Left forelimb (tissue), 1 donor: Measurements from ENCODE around the gene EAF1.
"Not testable (repeated sequence)": the region's sequence is repeated elsewhere in the genome, so short reads cannot be mapped to it uniquely, and the experiment has no call there.

Experiments
- DNase-seq: peaks from one replicate; pipeline ENCODE4 v3.0.0-alpha.2; 2018; ENCODE audit warnings: low spot score

EAF1 gene

DNA sequence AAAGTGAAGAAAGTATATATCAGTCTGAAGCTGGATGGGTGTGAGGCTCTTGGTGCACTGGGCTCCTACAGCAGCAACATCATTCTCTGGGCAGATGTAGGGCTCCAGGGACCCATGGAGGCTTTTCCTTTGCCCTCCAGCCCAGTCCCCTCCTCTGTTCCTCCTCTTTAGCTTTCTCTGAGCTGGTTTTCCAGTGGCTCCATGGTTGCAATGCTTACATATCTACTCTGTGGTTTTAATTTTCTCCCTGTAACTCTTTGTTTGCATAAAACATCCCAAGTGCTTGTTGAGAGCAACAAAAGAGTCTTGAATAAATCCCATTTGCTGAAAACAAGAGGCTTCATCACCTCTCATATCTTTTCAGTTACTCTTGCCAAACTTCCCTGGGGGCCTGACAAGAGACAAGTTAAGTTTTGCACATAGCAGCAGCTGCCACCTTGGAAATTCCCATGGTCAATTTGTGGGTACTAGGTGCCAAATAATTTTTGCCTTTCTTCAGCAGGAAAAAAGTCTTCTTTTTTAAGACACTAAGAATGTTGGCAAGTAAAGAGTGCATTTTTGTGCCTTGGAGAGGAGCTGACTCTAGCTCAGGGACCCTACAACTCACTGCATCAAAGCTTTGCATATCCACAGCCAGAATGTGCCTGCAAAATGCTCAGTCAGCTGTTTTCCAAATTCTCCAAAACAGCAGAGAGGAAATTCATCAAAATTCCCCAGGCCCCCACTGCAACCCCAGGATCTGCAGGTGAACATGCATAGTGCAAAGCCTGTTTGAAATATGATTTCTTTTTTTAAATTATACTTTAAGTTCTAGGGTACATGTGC lies 52.2 kb downstream of the EAF1 start:
- DNase-seq: peak; percentile 15

DNA sequence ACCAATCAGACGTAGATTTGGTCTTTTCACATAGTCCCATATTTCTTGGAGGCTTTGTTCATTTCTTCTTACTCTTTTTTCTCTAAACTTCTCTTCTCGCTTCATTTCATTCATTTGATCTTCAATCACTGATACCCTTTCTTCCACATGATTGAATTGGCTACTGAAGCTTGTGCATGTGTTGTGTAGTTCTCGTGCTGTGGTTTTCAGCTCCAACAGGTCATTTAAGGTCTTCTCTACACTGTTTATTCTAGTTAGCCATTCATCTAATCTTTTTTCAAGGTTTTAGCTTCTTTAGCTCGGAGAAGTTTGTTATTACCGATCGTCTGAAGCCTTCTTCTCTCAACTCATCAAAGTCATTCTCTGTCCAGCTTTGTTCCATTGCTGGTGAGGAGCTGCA lies 57.2 kb downstream of the EAF1 start:
- not testable (repeated sequence) for DNase-seq

DNA sequence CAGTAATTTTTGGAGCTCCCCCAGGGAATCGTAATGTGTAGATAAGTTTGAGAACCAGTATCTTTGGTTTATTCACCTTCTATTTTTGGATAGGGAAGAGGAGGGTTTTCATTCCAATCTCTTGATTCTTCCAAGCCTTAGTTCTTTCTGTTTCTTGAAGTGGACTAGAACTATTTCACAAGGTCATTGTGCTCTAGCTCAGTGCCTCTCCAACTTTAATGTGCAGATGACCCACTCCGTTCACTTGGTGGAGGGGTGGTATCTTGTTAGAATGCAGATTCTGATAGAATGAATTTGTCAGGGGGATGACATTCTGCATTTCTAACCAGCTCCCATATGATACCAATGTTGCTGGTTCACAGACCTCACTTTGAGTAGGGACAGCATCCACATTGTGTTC lies 58.6 kb downstream of the EAF1 start:
- no peak for DNase-seq

DNA sequence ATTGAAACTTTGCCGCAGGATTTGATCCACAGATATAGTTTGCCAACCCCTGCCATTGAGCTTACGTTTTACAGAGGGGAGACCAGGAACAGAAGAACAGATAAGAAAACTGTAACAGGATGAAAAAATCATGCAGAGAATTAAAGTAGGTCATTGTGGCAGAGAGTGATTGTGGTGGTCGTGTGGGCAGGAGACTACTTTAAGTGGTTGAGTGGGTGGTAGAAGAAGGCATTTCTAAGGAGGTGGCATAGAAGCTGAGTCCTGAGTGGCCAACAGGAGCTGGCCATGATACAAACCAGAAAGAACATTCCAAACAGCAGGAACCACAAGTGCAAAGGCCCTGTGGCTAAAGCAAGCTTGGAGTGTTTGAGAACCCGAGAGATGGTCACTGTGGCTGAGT lies 59.6 kb downstream of the EAF1 start:
- DNase-seq: no peak

DNA sequence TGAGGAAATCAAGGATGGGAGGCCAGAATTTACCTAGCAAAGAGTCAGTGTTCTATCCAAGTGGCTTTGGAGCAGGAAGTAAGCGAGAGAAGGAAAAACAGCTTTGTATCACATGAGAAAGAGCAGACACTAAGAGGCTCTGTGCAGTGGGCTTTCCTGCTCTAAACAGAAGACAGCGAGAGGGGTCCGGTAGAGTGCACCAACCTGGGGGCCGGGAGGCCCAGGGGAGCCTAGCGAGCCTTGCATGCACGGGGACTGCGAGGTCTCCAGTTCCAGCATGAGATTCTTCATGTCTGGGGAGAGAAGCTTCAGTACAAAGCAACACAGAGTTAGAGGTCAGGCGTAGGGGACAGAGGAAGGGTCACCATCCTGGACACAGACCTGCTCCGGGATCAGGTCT lies 60.6 kb downstream of the EAF1 start:
- DNase-seq: no peak

DNA sequence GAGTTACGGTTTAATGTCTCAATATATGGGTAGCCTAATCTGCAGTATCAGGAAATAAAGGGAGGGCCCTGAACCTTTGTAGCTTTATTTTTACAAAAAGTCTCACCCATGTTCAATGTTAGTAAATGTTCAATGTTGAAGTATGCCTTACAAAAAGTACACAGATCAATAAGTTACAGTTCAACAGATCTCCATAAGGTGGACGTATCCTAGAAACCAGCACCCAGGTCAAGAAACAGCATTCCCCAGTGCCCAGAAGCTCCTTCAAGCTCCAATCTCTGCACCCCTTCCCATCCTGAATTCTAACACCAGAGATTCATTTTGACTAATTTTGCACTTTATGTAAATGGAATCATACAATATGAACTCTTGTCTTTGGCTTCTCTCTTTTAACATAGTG lies 62.8 kb downstream of the EAF1 start:
- DNase-seq: no peak

DNA sequence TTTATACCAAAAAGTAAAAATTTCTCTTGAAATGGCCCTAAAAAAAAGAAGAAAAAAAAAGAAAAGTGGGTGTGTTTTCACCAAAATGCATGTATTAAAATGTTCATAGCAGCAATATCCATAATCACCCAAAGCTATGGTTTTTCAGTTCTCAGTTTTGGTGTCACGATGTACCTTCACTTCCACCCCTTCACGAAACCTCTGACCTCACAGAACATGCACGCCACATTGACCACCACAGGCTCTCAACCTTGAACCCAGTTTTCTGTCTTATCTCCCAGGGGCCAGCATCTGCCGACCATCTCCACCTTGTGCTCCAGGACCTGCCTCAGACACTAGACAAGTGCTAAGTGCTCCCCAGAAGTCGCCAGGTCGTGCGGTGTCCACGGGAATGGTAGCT lies 63.7 kb downstream of the EAF1 start:
- peak; percentile 5 for DNase-seq
